Activated CD4-positive, alpha-beta T cell treated with anti-CD3 and anti-CD28 coated beads for 24 hours (primary cell): Measurements from ENCODE around the gene SMYD4.
"Not testable (repeated sequence)": the region's sequence is repeated elsewhere in the genome, so short reads cannot be mapped to it uniquely, and the experiment has no call there.

ENCODE experiments used
- DNase-seq, 2 donors: peaks; one replicate each; pipeline ENCODE4 v3.0.0-alpha.2; 2020; ENCODE audit warnings: low read depth in 2 of 2

The SMYD4 gene

DNA sequence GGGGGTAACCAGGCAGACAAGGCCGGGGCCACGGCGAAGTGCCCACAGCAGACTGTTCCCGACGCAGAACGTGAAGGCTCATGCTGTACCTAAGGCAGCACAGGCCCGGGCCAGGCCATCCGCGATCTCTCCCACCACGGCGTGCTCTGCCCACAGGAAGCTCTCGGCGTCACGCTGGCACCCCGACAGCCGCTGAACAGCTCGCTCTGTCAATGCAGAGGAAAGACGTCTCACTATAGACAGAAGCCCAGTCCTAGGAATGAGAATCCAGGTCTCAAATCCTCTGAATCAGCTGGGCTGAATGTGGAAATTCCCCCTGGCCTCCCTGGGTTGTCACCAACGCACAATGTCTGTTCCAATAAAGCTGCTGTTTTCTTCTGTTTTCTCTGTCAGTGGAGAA is 46.4 kb downstream of the SMYD4 start:
- DNase-seq = no peak

DNA sequence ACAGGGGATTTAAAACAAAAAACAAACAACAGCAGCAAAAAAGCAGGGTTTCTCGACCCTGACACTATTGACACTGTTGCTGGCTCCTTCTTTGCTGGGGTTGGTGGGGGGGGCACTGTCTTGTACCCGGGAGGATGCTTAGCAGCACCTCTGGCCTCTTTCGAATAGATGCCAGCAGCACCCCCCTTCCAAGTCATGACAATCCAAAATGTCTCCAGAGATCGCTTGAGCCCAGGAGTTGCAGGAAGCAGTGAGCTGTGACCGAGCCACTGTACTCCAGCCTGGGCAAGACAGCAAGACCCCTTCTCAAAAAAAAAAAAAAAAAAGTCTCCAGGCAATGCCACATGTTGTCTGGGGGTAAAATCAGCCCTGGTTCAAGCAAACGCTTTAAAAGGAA is 47.5 kb downstream of the SMYD4 start:
- DNase-seq = no peak

DNA sequence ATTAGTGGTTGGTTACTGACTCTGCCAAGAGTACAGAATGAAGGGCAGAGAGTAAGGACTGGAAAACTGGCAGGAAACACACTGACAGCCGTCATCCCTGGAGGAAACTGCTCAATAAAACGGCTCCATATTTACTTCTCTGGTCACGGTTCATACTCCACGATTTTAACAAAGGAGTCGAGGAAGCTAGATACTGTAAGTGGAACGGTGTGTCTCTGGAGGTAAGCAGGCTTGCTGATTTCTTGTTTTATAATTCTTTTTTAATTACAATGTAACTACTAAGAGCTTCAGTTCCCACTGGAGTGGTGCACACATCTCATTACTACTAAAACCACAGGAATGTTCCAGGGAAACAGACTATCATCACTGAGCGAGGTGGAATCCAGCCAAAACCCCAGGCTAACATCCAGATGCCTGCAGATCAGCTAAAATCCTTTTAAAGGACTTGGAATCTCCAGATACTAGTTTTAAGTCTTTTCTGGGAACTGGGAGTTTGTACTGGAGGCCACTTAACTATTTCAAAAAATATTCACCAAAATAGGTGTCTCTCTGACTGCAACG is 50.1 kb downstream of the SMYD4 start:
- no peak for DNase-seq

DNA sequence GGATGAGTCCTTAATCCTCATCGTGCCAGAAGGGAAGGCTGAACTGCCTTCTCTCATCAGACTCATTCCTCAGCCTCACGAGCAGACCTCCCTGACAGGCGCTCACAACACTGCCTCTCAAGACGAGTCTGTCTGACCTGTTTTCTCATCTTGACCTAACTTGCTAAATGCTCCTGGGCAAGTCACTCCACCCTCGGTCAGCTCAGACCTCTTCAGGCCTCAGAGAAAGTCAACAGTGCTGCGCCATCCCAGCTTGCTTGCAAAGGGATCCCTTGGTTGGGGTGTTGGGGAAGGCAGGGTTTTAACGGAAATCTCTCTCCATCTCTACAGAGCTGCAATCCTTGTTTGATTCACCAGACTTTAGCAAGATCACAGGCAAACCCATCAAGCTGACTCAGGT is 52.8 kb downstream of the SMYD4 start:
- no peak for DNase-seq

DNA sequence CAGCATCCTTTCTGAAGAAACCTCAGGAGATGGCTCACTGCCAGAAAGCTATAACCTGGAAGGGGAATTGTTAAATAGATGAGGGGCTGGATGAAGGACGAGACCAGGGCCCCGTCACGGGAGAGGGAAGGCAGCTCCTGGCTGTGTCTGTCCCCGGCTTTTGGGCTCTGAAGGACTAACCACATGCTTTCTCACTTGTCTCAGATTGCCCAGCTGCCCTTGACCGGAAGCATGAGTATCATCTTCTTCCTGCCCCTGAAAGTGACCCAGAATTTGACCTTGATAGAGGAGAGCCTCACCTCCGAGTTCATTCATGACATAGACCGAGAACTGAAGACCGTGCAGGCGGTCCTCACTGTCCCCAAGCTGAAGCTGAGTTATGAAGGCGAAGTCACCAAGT is 53.4 kb downstream of the SMYD4 start:
- no peak for DNase-seq

DNA sequence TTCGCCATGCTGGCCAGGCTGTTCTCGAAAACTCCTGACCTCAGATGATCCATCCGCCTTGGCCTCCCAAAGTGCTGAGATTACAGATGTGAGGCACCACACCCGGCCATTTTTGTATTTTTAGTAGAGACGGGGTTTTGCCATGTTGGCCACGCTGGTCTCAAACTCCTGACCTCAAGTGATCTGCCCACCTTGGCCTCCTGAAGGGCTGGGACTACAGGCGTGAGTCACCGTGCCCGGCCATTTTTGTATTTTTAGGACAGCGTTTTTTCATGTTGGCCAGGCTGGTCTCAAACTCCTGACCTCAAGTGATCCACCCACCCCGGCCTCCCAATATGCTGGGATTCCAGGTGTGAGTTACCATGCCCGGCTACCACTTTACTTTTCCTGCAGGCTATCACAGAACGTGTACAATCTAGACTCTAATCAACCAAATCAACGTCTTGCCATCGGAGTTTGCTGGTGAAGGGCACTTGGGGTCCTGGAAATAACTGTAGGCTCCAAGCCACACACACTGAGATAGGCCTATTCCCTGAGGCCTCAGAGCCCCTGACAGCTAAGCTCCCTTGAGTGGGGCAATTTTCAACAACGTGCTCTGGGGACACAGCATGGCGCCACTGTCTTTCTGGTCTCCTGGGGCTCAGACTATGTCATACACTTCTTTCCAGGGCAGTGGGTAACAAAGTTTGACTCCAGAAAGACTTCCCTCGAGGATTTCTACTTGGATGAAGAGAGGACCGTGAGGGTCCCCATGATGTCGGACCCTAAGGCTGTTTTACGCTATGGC is 55.1 kb downstream of the SMYD4 start:
- DNase-seq = no peak

DNA sequence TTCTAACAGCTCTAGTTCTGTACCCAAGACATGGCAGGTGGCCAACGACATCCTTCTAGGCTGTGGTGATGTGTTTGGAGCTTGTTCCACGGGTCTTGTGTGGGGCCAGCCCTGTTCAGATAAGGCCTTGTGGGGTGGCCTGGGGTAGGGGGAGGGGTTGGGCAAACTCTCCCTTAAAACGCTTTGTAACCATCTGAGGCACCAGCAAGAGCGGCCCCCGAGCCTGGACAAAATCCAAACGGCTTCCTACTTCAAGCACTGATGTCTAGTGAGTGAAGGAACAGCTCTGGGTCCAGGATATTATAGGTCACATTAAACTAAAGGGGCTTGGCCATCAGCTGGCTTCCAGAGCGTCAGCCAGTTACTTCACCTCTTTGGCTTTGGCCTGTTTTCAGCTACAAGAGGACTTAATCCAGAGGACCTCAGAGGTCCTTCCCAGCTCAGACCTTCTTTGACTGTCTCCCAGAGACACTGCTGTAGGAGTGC is 56.0 kb downstream of the SMYD4 start:
- no peak for DNase-seq

DNA sequence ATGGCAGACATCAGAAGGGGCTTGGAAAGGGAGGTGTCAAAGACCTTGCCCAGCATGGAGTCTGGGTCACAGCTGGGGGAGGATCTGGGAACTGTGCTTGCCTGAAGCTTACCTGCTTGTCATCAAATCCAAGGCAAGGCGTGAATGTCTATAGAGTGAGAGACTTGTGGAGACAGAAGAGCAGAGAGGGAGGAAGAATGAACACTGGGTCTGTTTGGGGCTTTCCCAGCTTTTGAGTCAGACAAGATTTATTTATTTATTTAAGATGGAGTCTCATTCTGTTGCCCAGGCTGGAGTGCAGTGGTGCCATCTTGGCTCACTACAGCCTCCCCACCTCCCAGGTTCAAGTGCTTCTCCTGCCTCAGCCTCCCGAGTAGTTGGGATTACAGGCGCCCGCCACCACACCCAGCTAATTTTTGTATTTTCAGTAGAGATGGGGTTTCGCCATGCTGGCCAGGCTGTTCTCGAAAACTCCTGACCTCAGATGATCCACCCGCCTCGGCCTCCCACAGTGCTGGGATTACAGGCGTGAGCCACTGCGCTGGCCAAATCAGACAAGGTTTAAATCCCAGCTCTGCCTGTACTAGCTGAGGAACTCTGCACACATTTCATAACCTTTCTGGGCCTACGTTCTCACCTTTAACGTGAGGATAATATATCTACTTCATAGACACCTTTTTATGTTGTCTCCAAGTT is 56.6 kb downstream of the SMYD4 start:
- DNase-seq = not testable (repeated sequence)

DNA sequence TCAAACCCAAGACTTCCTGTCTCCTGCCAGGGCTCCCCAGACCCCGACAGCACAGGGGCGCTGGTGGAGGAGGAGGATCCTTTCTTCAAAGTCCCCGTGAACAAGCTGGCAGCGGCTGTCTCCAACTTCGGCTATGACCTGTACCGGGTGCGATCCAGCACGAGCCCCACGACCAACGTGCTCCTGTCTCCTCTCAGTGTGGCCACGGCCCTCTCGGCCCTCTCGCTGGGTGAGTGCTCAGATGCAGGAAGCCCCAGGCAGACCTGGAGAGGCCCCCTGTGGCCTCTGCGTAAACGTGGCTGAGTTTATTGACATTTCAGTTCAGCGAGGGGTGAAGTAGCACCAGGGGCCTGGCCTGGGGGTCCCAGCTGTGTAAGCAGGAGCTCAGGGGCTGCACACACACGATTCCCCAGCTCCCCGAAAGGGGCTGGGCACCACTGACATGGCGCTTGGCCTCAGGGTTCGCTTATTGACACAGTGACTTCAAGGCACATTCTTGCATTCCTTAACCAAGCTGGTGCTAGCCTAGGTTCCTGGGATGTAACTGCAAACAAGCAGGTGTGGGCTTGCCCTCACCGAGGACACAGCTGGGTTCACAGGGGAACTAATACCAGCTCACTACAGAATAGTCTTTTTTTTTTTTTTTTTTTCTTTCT is 59.8 kb downstream of the SMYD4 start:
- no peak for DNase-seq

DNA sequence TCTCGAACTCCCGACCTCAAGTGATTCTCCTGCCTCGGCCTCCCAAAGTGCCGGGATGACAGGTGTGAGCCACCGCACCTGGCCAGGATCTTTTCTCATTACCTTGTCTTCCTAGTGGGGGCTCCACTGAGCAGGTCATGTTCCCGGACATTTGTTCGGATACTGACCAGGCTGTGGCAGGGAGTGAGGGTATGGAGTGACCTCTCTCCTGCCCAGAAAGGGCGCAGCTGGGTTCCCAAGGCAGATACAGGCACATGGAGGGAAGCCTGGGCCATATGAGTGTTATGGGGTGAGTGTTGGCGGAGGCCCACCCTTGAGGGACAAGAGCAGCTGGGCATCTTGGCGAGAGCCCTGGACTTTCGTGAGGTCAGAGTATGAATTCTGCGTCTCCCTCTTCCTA is 62.3 kb downstream of the SMYD4 start:
- no peak for DNase-seq

DNA sequence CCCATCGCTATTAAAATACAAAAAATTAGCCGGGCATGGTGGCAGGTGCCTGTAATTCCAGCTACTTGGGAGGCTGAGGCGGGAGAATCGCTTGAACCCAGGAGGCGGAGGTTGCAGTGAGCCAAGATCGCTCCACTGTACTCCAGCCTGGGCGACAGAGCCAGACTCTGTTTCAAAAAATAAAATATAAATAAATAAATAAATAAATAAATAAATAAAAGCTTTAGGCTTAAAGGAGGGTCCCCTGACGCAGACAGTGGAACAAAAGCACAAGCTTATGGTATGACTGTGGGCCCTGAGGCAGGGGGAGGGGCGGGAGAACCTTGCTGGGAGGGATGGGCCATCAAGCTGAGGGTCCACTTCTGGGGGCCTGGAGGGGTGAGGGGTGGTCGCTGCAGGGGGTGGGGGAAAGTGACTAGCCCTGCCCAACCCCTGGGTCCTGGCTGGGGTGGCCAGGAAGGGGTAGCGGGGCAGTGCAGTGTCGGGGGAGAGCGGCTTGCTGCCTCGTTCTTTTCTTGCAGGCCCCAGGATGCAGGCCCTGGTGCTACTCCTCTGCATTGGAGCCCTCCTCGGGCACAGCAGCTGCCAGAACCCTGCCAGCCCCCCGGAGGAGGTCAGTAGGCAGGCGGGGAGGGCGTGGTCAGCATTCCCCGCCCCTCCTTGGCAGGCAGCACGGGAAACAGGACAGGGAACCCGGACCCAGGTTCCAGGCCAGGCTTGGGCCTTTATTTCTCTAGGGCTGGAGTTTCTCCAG is 63.1 kb downstream of the SMYD4 start:
- DNase-seq = no peak

DNA sequence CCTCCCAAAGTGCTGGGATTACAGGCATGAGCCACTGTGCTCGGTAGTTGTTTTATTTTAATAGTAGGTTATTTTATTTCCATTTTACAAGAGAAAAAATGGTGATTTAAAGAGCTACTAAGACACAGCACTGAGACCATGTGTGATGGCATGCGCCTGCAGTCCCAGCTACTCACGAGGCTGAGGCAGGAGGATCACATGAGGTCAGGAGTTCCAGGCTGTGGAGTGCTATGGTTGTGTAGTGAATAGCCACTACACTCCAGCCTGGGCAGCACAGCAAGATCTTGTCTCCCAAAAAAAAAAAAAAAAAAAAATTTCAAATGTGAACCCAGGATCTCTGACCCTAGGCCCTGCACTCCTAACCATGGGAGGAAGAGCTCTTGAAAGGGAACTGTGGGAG is 64.1 kb downstream of the SMYD4 start:
- no peak for DNase-seq

DNA sequence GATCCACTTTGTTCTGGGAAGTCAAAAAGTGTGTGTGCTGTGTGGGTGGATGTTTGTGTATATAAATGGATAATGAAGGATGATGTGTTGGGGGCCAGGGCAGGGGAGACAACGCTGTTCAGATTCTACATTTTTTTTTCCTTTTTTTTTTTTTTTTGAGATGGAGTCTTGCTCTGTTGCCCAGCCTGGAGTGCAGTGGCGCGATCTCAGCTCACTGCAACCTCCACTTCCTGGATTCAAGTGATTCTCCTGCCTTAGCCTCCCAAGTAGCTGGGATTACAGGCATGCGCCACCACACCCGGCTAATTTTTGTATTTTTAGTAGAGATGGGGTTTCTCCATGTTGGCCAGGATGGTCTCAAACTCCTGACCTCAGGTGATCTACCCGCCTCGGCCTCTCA is 65.0 kb downstream of the SMYD4 start:
- DNase-seq = not testable (repeated sequence)

DNA sequence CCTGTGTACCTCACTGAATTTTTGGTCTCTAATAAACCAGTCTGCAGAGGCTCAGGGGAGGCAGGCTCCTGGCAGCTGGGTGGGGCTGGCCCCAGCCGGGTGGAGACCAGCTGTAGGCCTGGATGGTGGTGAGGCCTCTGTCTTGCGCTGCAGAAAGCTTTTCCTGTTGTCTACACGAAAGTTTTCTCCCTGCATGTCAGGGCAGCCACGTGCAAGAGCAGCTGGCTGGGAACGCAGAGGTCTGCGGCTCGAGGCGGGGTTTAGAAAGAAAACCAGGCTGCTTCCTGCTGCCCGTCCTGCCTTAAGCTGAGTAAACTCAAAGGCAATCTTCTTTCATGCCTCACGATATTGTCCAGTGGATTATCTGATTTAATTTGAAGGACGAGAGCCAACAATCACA is 65.4 kb downstream of the SMYD4 start:
- peak; percentile 17 to 18 for DNase-seq

DNA sequence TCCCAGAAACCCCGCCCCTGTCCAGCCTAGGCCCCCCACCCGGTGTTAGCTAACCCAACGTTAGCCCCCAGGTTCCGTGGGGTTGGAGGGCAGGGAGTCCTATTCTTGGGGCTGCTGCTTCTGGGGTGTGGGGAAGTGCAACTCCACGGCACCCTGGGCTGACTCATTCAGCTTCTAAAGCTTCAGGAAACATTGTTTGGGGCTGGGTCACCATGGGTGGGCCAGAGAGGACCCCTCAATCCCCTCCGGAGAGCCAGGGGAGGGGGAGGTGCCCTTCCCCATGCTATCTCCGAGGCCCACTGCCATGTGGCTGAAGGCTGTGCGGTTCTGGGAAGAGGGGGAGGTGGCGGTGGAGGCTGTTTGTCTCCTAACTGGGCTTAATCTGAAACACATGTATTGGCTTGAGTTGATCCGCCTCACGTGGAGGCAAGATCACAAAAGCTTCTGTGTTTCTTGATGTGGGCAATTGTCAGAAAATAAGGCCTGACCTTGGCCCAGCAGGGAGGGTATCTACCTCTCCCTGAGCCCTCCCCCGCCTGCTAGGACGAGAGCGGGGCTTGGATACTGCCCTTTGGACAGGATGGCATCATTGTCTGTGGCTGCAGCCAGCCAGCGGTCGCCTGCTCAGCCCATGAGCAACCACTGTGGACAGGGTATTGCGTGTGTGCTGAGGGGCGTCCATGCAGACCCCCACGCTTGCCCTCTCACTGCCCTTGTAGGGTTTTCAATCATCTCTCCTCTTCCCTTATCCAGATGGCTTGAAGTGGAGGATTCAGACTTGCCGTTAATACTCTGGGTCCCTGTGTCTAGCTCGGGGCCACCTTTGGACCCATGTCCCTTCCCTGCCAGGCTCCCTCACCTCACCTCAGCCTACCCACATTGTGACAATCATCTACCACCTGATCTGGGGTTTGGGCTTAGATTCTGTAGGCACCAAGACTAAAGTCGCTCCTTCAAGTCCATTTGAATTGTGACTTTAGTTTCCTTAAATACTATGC is 66.5 kb downstream of the SMYD4 start:
- DNase-seq = no peak

DNA sequence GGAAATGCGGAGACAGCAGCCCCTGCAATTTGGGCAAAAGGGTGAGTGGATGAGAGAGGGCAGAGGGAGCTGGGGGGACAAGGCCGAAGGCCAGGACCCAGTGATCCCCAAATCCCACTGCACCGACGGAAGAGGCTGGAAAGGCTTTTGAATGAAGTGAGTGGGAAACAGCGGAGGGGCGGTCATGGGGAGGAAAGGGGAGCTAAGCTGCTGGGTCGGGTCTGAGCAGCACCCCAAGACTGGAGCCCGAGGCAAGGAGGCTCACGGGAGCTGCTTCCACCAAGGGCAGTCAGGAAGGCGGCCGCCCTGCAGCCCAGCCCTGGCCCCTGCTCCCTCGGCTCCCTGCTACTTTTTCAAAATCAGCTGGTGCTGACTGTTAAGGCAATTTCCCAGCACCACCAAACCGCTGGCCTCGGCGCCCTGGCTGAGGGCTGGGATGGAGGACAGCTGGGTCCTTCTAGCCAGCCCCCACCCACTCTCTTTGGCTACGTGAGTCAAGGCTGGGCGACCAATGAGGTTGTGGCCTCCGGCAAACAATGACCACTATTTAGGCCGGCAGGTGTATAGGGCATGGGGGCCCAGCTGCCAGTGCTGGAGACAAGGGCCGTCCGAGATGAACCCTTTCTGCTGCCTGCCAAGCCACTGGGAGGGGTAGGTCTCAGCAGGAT is 67.3 kb downstream of the SMYD4 start:
- DNase-seq = no peak

DNA sequence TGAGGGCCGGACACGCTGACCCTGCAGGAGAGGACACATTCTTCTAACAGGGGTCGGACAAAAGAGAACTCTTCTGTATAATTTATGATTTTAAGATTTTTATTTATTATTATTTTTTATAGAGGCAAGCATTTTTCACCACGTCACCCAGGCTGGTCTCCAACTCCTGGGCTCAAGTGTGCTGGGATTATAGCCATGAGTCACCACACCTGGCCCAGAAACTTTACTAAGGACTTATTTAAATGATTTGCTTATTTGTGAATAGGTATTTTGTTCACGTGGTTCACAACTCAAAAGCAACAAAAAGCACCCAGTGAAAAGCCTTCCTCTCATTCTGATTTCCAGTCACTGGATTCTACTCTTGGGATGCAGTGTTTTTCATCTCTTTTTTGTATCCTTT is 70.2 kb downstream of the SMYD4 start:
- no peak for DNase-seq

DNA sequence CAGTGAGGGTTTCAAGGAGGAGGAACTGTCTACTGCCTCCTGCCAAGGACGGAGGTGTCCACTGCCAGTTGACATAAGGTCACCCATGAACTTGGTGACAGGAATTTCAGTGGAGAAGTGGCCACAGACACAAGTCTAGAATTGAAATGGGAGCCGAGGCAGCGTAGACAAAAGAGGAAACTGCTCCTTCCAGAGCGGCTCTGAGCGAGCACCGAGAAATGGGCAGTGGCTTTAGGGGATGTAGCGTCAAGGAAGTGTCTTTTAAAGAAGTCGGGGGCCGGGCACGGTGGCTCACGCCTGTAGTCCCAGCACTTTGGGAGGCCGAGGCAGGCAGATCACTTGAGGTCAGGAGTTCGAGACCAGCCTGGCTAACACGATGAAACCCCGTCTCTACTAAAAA is 70.9 kb downstream of the SMYD4 start:
- DNase-seq = no peak

DNA sequence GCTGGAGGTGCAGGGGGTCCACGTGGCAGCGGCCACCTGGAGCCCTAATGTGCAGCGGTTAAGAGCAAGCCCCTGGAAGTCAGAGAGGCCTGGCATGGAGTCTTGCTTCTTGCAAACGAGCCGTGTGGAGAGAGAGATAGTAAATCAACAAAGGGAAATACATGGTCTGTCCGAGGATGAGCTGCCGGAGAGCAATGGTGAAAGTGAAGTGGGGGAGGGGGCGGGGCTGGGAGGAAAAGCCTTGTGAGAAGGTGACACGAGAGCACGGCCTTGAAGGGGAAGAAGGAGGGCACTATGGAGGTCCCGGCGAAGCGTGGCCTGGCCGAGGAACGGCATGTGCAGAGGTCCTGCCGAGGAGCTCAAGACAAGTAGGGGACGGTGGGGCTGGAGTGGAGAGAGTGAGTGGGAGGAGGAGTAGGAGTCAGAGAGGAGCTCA is 73.9 kb downstream of the SMYD4 start:
- no peak for DNase-seq

DNA sequence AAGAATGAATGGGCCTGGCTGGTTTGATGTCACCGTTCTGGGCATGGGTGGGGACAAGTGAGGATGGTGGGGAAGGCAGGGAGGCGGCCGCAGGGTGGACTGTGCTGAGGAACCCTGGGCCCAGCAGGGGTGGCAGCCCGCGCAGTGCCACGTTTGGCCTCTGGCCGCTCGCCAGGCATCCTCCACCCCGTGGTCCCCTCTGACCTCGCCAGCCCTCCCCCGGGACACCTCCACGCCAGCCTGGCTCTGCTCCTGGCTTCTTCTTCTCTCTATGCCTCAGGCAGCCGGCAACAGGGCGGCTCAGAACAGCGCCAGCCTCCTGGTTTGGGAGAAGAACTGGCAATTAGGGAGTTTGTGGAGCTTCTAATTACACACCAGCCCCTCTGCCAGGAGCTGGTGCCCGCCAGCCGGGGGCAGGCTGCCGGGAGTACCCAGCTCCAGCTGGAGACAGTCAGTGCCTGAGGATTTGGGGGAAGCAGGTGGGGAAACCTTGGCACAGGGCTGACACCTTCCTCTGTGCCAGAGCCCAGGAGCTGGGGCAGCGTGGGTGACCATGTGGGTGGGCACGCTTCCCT is 74.4 kb downstream of the SMYD4 start:
- DNase-seq = no peak
